ENCODE results near the gene CACNA2D1.

Gene CACNA2D1

GRCh38 chr7:82417898-82418297 is 25.7 kb downstream of the CACNA2D1 start:
- TF ChIP-seq POLR2A (IDR thresholded peaks at IDR 0.05; ENCODE audit: extremely low read depth, insufficient read length) (no peak), MAX (IDR thresholded peaks at IDR 0.05; ENCODE audit: low read depth, low read length) (no peak), MYC (IDR thresholded peaks at IDR 0.05; ENCODE audit: low read depth, low read length) (no peak)
- TF ChIP-seq, protein P1, sequence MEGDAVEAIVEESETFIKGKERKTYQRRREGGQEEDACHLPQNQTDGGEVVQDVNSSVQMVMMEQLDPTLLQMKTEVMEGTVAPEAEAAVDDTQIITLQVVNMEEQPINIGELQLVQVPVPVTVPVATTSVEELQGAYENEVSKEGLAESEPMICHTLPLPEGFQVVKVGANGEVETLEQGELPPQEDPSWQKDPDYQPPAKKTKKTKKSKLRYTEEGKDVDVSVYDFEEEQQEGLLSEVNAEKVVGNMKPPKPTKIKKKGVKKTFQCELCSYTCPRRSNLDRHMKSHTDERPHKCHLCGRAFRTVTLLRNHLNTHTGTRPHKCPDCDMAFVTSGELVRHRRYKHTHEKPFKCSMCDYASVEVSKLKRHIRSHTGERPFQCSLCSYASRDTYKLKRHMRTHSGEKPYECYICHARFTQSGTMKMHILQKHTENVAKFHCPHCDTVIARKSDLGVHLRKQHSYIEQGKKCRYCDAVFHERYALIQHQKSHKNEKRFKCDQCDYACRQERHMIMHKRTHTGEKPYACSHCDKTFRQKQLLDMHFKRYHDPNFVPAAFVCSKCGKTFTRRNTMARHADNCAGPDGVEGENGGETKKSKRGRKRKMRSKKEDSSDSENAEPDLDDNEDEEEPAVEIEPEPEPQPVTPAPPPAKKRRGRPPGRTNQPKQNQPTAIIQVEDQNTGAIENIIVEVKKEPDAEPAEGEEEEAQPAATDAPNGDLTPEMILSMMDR (IDR thresholded peaks at IDR 0.05; ENCODE audit: low read depth, low read length) = no peak
- H3K4me3 ChIP-seq (ENCODE audit: low read depth, low read length) = no peak overlapping the region
- DNase-seq (ENCODE audit: low read depth) = no peak

DNA sequence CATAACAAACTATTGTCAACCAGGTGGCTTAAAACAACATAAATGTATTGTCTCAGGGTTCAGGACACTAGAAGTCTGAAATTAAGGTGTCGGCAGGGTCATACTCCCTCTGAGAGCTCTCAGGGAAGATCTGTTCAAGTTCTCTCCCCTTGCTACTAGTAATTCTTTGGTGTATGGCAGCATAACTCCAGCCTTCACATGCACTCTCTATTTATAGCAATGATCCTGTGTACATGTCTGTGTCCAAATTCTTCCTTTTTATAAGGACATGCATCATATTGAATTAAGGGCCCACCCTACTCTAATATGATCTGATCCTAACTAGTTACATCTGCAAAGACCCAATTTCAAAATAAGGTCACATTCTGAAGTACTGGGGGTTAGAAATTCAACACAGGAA is 27.2 kb downstream of the CACNA2D1 start:
- TF ChIP-seq MYC (IDR thresholded peaks at IDR 0.05; ENCODE audit: low read depth, low read length) = no peak
- no peak for TF ChIP-seq POLR2A (IDR thresholded peaks at IDR 0.05; ENCODE audit: extremely low read depth, insufficient read length)
- no peak for TF ChIP-seq MAX (IDR thresholded peaks at IDR 0.05; ENCODE audit: low read depth, low read length)
- no peak overlapping the region for H3K4me3 ChIP-seq (ENCODE audit: low read depth, low read length)
- no peak for DNase-seq (ENCODE audit: low read depth)

DNA sequence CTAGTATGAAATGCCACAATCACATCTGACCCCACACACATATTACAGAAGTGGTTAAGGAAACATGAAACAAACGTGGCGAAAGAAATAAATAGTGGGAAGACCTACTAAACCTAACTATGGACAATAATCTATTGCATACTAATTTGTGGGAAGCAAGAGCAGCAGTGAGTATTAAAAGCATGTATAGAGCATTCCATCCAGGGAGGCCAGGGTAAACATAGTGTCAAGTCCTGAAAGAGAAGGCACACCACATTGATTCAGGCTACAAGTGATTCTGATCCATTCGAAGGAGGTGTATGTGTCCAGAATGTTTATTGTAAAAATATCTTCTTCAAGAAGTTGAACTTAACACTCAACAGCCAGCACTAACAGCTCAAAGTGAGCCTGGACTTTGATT is 29.2 kb downstream of the CACNA2D1 start:
- no peak overlapping the region for H3K4me3 ChIP-seq (ENCODE audit: low read depth, low read length)
- DNase-seq (ENCODE audit: low read depth) = no peak
- TF ChIP-seq POLR2A (IDR thresholded peaks at IDR 0.05; ENCODE audit: extremely low read depth, insufficient read length) (no peak), MAX (IDR thresholded peaks at IDR 0.05; ENCODE audit: low read depth, low read length) (no peak)
- TF ChIP-seq, protein P1 (IDR thresholded peaks at IDR 0.05; ENCODE audit: low read depth, low read length) = no peak

DNA sequence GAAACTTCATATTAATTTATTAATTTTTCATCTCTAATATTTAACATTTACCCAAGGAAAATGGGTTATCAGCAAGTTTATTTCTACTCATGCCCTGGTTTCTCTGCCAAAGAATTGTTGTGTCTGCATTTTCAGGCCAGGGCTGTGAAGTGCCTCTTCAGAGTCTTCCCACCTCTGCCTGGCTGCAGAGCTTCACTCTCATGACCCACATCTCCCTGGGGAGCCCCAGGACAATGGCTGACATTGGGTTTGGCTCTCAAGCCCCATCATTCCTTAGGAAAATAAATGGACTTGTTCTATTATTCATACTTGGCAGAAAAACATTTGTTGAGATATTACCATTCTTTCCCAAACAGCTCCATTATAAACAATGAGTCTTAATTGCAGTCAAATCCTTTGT is 30.3 kb downstream of the CACNA2D1 start:
- H3K4me3 ChIP-seq (ENCODE audit: low read depth, low read length) = no peak overlapping the region
- DNase-seq (ENCODE audit: low read depth) = no peak
- TF ChIP-seq MAX (IDR thresholded peaks at IDR 0.05; ENCODE audit: low read depth, low read length) (no peak), MYC (IDR thresholded peaks at IDR 0.05; ENCODE audit: low read depth, low read length) (no peak), POLR2A (IDR thresholded peaks at IDR 0.05; ENCODE audit: extremely low read depth, insufficient read length) (no peak)
- TF ChIP-seq, protein P1 (IDR thresholded peaks at IDR 0.05; ENCODE audit: low read depth, low read length) = no peak

DNA sequence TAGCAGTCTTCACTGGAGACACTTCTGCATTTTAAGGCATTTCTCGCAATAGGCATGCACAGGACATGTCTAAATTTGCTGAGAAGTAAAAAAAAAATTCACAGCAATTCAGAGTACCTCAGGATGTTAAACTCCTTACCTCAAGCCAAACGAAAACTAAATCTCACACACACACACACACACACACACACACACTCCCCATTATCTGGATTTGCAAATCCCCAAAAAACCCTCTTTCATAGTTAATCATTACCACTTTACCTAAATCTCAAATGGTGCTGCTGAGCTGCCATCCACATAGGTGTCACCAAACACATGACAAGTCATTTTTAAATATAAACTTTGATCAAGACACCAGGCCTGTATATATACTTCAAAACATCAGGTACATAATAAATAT is 31.8 kb downstream of the CACNA2D1 start:
- no peak overlapping the region for H3K4me3 ChIP-seq (ENCODE audit: low read depth, low read length)
- DNase-seq (ENCODE audit: low read depth) = no peak
- TF ChIP-seq MAX (IDR thresholded peaks at IDR 0.05; ENCODE audit: low read depth, low read length) (no peak), MYC (IDR thresholded peaks at IDR 0.05; ENCODE audit: low read depth, low read length) (no peak), POLR2A (IDR thresholded peaks at IDR 0.05; ENCODE audit: extremely low read depth, insufficient read length) (no peak)
- TF ChIP-seq, protein P1 (IDR thresholded peaks at IDR 0.05; ENCODE audit: low read depth, low read length) = no peak

DNA sequence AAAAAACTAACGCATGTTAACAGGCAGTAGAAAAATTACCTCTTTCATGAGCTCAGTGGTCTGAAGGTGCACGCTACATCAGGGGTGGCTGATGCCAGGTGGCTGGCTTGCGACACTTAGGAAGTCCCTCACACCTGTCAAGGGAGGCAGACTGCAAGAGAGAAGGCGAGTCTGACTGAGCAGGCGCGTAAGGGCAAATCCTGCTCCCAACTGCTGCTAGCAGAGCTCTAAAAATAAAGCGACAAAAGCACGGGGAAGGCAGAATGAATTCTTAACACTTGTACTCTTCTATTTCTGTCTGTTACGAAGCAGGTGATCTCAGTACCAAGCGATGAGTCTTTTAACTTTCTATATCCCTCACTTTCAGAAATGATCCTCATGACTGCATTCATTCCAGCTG is 33.1 kb downstream of the CACNA2D1 start:
- no peak overlapping the region for H3K4me3 ChIP-seq (ENCODE audit: low read depth, low read length)
- TF ChIP-seq MAX (IDR thresholded peaks at IDR 0.05; ENCODE audit: low read depth, low read length) = no peak
- TF ChIP-seq, protein P1 (IDR thresholded peaks at IDR 0.05; ENCODE audit: low read depth, low read length) = no peak
- TF ChIP-seq MYC (IDR thresholded peaks at IDR 0.05; ENCODE audit: low read depth, low read length) = no peak
- no peak for TF ChIP-seq POLR2A (IDR thresholded peaks at IDR 0.05; ENCODE audit: extremely low read depth, insufficient read length)
- no peak for DNase-seq (ENCODE audit: low read depth)
